Measurements from ENCODE around the gene EDDM3A.

DNA sequence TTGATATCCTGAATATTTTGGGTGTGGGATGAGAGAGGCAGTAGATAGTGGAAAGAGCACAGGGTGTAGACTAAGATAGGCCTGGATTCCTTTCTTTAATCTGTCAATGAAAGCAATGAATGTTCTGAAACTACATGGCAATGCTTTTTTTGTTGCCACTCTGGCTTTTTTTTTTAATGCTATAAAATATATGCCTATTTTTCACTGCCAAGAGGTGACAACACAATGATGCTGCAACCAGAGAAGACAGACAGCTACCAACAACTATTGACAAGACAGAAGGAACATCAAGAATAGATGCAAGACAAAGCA lies 47.7 kb upstream of the EDDM3A start:
- TF ChIP-seq, protein P1, sequence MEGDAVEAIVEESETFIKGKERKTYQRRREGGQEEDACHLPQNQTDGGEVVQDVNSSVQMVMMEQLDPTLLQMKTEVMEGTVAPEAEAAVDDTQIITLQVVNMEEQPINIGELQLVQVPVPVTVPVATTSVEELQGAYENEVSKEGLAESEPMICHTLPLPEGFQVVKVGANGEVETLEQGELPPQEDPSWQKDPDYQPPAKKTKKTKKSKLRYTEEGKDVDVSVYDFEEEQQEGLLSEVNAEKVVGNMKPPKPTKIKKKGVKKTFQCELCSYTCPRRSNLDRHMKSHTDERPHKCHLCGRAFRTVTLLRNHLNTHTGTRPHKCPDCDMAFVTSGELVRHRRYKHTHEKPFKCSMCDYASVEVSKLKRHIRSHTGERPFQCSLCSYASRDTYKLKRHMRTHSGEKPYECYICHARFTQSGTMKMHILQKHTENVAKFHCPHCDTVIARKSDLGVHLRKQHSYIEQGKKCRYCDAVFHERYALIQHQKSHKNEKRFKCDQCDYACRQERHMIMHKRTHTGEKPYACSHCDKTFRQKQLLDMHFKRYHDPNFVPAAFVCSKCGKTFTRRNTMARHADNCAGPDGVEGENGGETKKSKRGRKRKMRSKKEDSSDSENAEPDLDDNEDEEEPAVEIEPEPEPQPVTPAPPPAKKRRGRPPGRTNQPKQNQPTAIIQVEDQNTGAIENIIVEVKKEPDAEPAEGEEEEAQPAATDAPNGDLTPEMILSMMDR (IDR thresholded peaks at IDR 0.05), result no peak
- no peak for TF ChIP-seq POLR2A (IDR thresholded peaks at IDR 0.05)
